ENCODE data around the gene PPP2R5E. TPM values are rescaled to one million over a fixed set of nuclear protein-coding genes. Genes with fewer than 3 reads are reported as not detected.
A peak's percentile ranks its signal among the peaks of the same experiment; 100 is the strongest.

PPP2R5E gene
- total RNA-seq, 2 experiments from 2014 or later: 12.5 to 47.8 TPM

- Histone ChIP-seq H3K4me2 (ENCODE audit: low read length) (no peak overlapping the region), H3K4me3 (ENCODE audit: low read depth, low read length, poor library complexity, severe bottlenecking) (no peak overlapping the region), H3K9me3 (ENCODE audit: low read length) (no peaks in the 10 kb centered on the region), H3K4me1 (ENCODE audit: insufficient read depth, low read length, poor library complexity, severe bottlenecking) (no peaks in the 10 kb centered on the region), H2AFZ (ENCODE audit: low read length) (no peak overlapping the region), H3K79me2 (ENCODE audit: insufficient read depth, low read depth, low read length) (no peaks in the 10 kb centered on the region), H4K20me1 (ENCODE audit: insufficient read depth, low read length) (no peaks in the 10 kb centered on the region), H3K9me2 (ENCODE audit: insufficient read depth, low read length) (no peaks in the 10 kb centered on the region), H3K27ac (ENCODE audit: low read depth, low read length, poor library complexity, severe bottlenecking) (no peak overlapping the region), H3K36me3 (ENCODE audit: insufficient read depth, low read length) (no peaks in the 10 kb centered on the region)
- CTCF ChIA-PET (ENCODE audit: unreplicated experiment): no interaction called here
- intact Hi-C loops (cut with micrococcal nuclease; ENCODE audit: unreplicated experiment): no loop called here
- TF ChIP-seq CTCF (conservative IDR thresholded peaks at IDR 0.05; ENCODE audit: low read length) (no peak), EZH2phosphoT487 (IDR thresholded peaks at IDR 0.05; ENCODE audit: borderline replicate concordance, low read depth, low read length) (no peak)
- POLR2A ChIA-PET: no interaction called here
- no TSS peak for BruUV-seq (replicated peaks)
- no peak for DNase-seq (ENCODE audit: low spot score)
Measured at GRCh38 chr14:63362389-63362819, 180.8 kb downstream of the PPP2R5E start.

GRCh38 chr14:63361790-63362189 lies 181.4 kb downstream of the PPP2R5E start:
- H4K20me1 ChIP-seq (ENCODE audit: insufficient read depth, low read length): no peaks in the 10 kb centered on the region
- BruUV-seq (replicated peaks): no TSS peak
- H2AFZ ChIP-seq (ENCODE audit: low read length): no peak overlapping the region
- peak; percentile 64 for TF ChIP-seq CTCF (conservative IDR thresholded peaks at IDR 0.05; ENCODE audit: low read length)
- no peak for TF ChIP-seq EZH2phosphoT487 (IDR thresholded peaks at IDR 0.05; ENCODE audit: borderline replicate concordance, low read depth, low read length)
- no peaks in the 10 kb centered on the region for H3K9me2 ChIP-seq (ENCODE audit: insufficient read depth, low read length)
- no peak overlapping the region for H3K4me2 ChIP-seq (ENCODE audit: low read length)
- no peaks in the 10 kb centered on the region for H3K36me3 ChIP-seq (ENCODE audit: insufficient read depth, low read length)
- peak; percentile 29 for DNase-seq (ENCODE audit: low spot score)
- CTCF ChIA-PET (ENCODE audit: unreplicated experiment): no interaction called here
- no peak overlapping the region for H3K27ac ChIP-seq (ENCODE audit: low read depth, low read length, poor library complexity, severe bottlenecking)
- intact Hi-C loops (cut with micrococcal nuclease; ENCODE audit: unreplicated experiment): no loop called here
- no peaks in the 10 kb centered on the region for H3K9me3 ChIP-seq (ENCODE audit: low read length)
- POLR2A ChIA-PET: no interaction called here
- H3K79me2 ChIP-seq (ENCODE audit: insufficient read depth, low read depth, low read length): no peaks in the 10 kb centered on the region
- H3K4me3 ChIP-seq (ENCODE audit: low read depth, low read length, poor library complexity, severe bottlenecking): no peak overlapping the region
- H3K4me1 ChIP-seq (ENCODE audit: insufficient read depth, low read length, poor library complexity, severe bottlenecking): no peaks in the 10 kb centered on the region

- no peak overlapping the region for H3K4me3 ChIP-seq (ENCODE audit: low read depth, low read length, poor library complexity, severe bottlenecking)
- intact Hi-C loops (cut with micrococcal nuclease; ENCODE audit: unreplicated experiment): no loop called here
- H3K4me1 ChIP-seq (ENCODE audit: insufficient read depth, low read length, poor library complexity, severe bottlenecking): no peaks in the 10 kb centered on the region
- no peaks in the 10 kb centered on the region for H4K20me1 ChIP-seq (ENCODE audit: insufficient read depth, low read length)
- no peak overlapping the region for H3K27ac ChIP-seq (ENCODE audit: low read depth, low read length, poor library complexity, severe bottlenecking)
- H2AFZ ChIP-seq (ENCODE audit: low read length): no peak overlapping the region
- H3K9me2 ChIP-seq (ENCODE audit: insufficient read depth, low read length): no peaks in the 10 kb centered on the region
- ChIA-PET POLR2A (no interaction called here), CTCF (ENCODE audit: unreplicated experiment) (no interaction called here)
- TF ChIP-seq EZH2phosphoT487 (IDR thresholded peaks at IDR 0.05; ENCODE audit: borderline replicate concordance, low read depth, low read length) (no peak), CTCF (conservative IDR thresholded peaks at IDR 0.05; ENCODE audit: low read length) (no peak)
- no TSS peak for BruUV-seq (replicated peaks)
- H3K36me3 ChIP-seq (ENCODE audit: insufficient read depth, low read length): no peaks in the 10 kb centered on the region
- H3K79me2 ChIP-seq (ENCODE audit: insufficient read depth, low read depth, low read length): no peaks in the 10 kb centered on the region
- no peak overlapping the region for H3K4me2 ChIP-seq (ENCODE audit: low read length)
- H3K9me3 ChIP-seq (ENCODE audit: low read length): no peaks in the 10 kb centered on the region
- no peak for DNase-seq (ENCODE audit: low spot score)
Measured at GRCh38 chr14:63357841-63358240, 185.3 kb downstream of the PPP2R5E start.

All from OCI-LY7 (cell line).